ENCODE results near the gene SHLD2.
A peak's percentile ranks its signal among the peaks of the same experiment; 100 is the strongest.
"Not testable (repeated sequence)": the region's sequence is repeated elsewhere in the genome, so short reads cannot be mapped to it uniquely, and the experiment has no call there.

SHLD2 gene

GRCh38 chr10:87094373-87095235 lies at the start of gene SHLD2, which contains the start of gene GLUD1:
Gene SHLD2 (plus strand): TSS chr10:87095206. CDS start chr10:87151355, 56,149 bp downstream.
Gene GLUD1 (minus strand): TSS chr10:87094843. CDS start chr10:87094769, 74 bp downstream.
- peak; percentile 82 for DNase-seq

GRCh38 chr10:87045434-87045938 lies 49.5 kb upstream of the SHLD2 start:
- no peak for DNase-seq

GRCh38 chr10:87053111-87053510 lies 41.9 kb upstream of the SHLD2 start:
- no peak for DNase-seq

- DNase-seq = no peak
Observed at GRCh38 chr10:87053577-87054181, 41.3 kb upstream of the SHLD2 start.

GRCh38 chr10:87054373-87055295 lies 40.4 kb upstream of the SHLD2 start:
- DNase-seq = no peak

GRCh38 chr10:87058171-87058570 lies 36.8 kb upstream of the SHLD2 start:
- no peak for DNase-seq

- DNase-seq = no peak
Observed at GRCh38 chr10:87059401-87059800, 35.6 kb upstream of the SHLD2 start.

GRCh38 chr10:87060280-87060928 lies 34.6 kb upstream of the SHLD2 start:
- DNase-seq = no peak

- no peak for DNase-seq
Observed at GRCh38 chr10:87064651-87065050, 30.4 kb upstream of the SHLD2 start.

- DNase-seq = no peak
Observed at GRCh38 chr10:87066178-87066577, 28.8 kb upstream of the SHLD2 start.

GRCh38 chr10:87066865-87067264 lies 28.1 kb upstream of the SHLD2 start:
- DNase-seq = no peak

- DNase-seq = no peak
Observed at GRCh38 chr10:87068281-87068680, 26.7 kb upstream of the SHLD2 start.

GRCh38 chr10:87072449-87072848 lies 22.6 kb upstream of the SHLD2 start:
- DNase-seq = no peak

- not testable (repeated sequence) for DNase-seq
Observed at GRCh38 chr10:87076421-87076820, 18.6 kb upstream of the SHLD2 start.

GRCh38 chr10:87079106-87079836 lies 15.7 kb upstream of the SHLD2 start:
- no peak for DNase-seq

- DNase-seq = not testable (repeated sequence)
Observed at GRCh38 chr10:87080621-87081020, 14.4 kb upstream of the SHLD2 start.

- DNase-seq = not testable (repeated sequence)
Observed at GRCh38 chr10:87081574-87081973, 13.4 kb upstream of the SHLD2 start.

- peak; percentile 87 for DNase-seq
Observed at GRCh38 chr10:87082219-87082618, 12.8 kb upstream of the SHLD2 start.

GRCh38 chr10:87083576-87084290 lies 11.3 kb upstream of the SHLD2 start:
- peak; percentile 60 for DNase-seq

GRCh38 chr10:87084291-87084782 lies 10.7 kb upstream of the SHLD2 start:
- DNase-seq = peak; percentile 91

- no peak for DNase-seq
Observed at GRCh38 chr10:87085537-87085936, 9.5 kb upstream of the SHLD2 start.
